Keratinocyte (primary cell): ENCODE results near the gene TRAIP. TPM values are rescaled to one million over a fixed set of nuclear protein-coding genes. Genes with fewer than 3 reads are reported as not detected.

Experiments
- DNase-seq: peaks from one replicate; pipeline ENCODE4 v3.0.0-alpha.2; 2011; ENCODE audit warnings: low read depth, missing footprints, low spot score
- FAIRE-seq: peaks from 2 replicates; lab custom pipeline; 2011; peaks lifted over from hg19 to GRCh38; lab: Jason Lieb, UNC
- H2AFZ ChIP-seq: 2 replicates; pipeline ENCODE4 v1.6.0; 2012; ENCODE audit warnings: low read length, control low read depth, inconsistent platforms; ENCODE audit not compliant: control insufficient read depth
- H3K27ac ChIP-seq: 2 replicates; pipeline ENCODE4 v1.5.1; 2011; ENCODE audit warnings: low read length; ENCODE audit not compliant: control insufficient read depth, insufficient read depth
- H3K27me3 ChIP-seq: 3 replicates; pipeline ENCODE4 v1.6.0; 2011; ENCODE audit warnings: low read length; ENCODE audit not compliant: control insufficient read depth, insufficient read depth; ENCODE audit errors: extremely low read depth
- H3K36me3 ChIP-seq, 2 experiments: 2 replicates in 1 of 2; 3 replicates in 1 of 2; pipeline ENCODE4 v1.5.1; 2011; ENCODE audit warnings: low read length in 2 of 2, mild to moderate bottlenecking in 1 of 2; ENCODE audit not compliant: control insufficient read depth in 2 of 2, insufficient read depth in 2 of 2; ENCODE audit errors: extremely low read depth in 1 of 2
- H3K4me1 ChIP-seq: 3 replicates; pipeline ENCODE4 v1.5.1; 2011; ENCODE audit warnings: low read length; ENCODE audit not compliant: control insufficient read depth, insufficient read depth; ENCODE audit errors: extremely low read depth
- H3K4me2 ChIP-seq: 3 replicates; pipeline ENCODE4 v1.6.0; 2011; ENCODE audit warnings: low read depth, low read length; ENCODE audit not compliant: control insufficient read depth, insufficient read depth; ENCODE audit errors: extremely low read depth
- H3K4me3 ChIP-seq, 3 experiments: fragments of 200-600 bp in 1 of 3; sonication (generic) in 1 of 3; 2 replicates in 2 of 3; 3 replicates in 1 of 3; pipeline ENCODE4 v1.5.1; 2011 to 2016; ENCODE audit warnings: low read length in 3 of 3, mild to moderate bottlenecking in 3 of 3, control low read depth in 2 of 3, inconsistent platforms in 1 of 3, low read depth in 1 of 3, mixed read lengths in 1 of 3, mixed run types in 1 of 3, moderate library complexity in 1 of 3; ENCODE audit not compliant: control insufficient read depth in 2 of 3, insufficient read depth in 2 of 3; ENCODE audit errors: extremely low read depth in 1 of 3
- H3K79me2 ChIP-seq: 2 replicates; pipeline ENCODE4 v1.6.0; 2012; ENCODE audit warnings: low read length; ENCODE audit not compliant: control insufficient read depth, insufficient read depth
- H3K9ac ChIP-seq: 3 replicates; pipeline ENCODE4 v1.6.0; 2011; ENCODE audit warnings: low read length; ENCODE audit not compliant: control insufficient read depth, insufficient read depth; ENCODE audit errors: extremely low read depth
- H3K9me1 ChIP-seq: 3 replicates; pipeline ENCODE4 v1.6.0; 2011; ENCODE audit warnings: low read length; ENCODE audit not compliant: control insufficient read depth, insufficient read depth; ENCODE audit errors: extremely low read depth
- H3K9me3 ChIP-seq: 2 replicates; pipeline ENCODE4 v1.5.1; 2012; ENCODE audit warnings: low read depth, low read length; ENCODE audit not compliant: control insufficient read depth
- H4K20me1 ChIP-seq: 3 replicates; pipeline ENCODE4 v1.6.0; 2011; ENCODE audit warnings: low read length; ENCODE audit not compliant: control insufficient read depth, insufficient read depth; ENCODE audit errors: extremely low read depth
- CTCF ChIP-seq, 3 experiments: IDR thresholded peaks in 1 of 3; conservative IDR thresholded peaks in 1 of 3; optimal IDR thresholded peaks in 1 of 3; 2 replicates in 2 of 3; 3 replicates in 1 of 3; pipeline versions ENCODE3 to v1.5.1; 2011; ENCODE audit warnings: low read length in 3 of 3, mild to moderate bottlenecking in 3 of 3, moderate library complexity in 2 of 3, control low read depth in 1 of 3, inconsistent platforms in 1 of 3; ENCODE audit not compliant: insufficient read depth in 2 of 3; ENCODE audit errors: extremely low read depth in 1 of 3
- EZH2 ChIP-seq: IDR thresholded peaks from one replicate; pipeline ENCODE4 v1.6.1; 2012; ENCODE audit warnings: inconsistent platforms, mild to moderate bottlenecking, low read length, moderate library complexity
- dilution Hi-C: fragments of 300-500 bp; cut with MboI; formaldehyde crosslinking; loops from one replicate; pipeline ENCODE4 v1.7.0; 2020; ENCODE audit warnings: low sequenced_read_pairs; ENCODE audit not compliant: extremely low pct_ligation_motif_present
- polyA plus RNA-seq, 5 experiments: library from polyadenylated mRNA; depleted of rRNA in 3 of 5; stranded (reverse) in 3 of 5; stranded (forward) in 1 of 5; unstranded in 1 of 5; fragments of >200 nt; gene quantifications; 1 replicate in 1 of 5; 2 replicates in 3 of 5; 3 replicates in 1 of 5; pipeline versions ENCODE4 v1.2.1 to v1.2.3, GENCODE V29; 2011 to 2012; ENCODE audit warnings: missing spikeins in 2 of 5, low read depth in 1 of 5, low replicate concordance in 1 of 5

The TRAIP gene
- polyA plus RNA-seq, 1 donor (not counting 4 experiments of a cell fraction or from before 2014, with no cell fraction given) = 5.8 TPM

DNA sequence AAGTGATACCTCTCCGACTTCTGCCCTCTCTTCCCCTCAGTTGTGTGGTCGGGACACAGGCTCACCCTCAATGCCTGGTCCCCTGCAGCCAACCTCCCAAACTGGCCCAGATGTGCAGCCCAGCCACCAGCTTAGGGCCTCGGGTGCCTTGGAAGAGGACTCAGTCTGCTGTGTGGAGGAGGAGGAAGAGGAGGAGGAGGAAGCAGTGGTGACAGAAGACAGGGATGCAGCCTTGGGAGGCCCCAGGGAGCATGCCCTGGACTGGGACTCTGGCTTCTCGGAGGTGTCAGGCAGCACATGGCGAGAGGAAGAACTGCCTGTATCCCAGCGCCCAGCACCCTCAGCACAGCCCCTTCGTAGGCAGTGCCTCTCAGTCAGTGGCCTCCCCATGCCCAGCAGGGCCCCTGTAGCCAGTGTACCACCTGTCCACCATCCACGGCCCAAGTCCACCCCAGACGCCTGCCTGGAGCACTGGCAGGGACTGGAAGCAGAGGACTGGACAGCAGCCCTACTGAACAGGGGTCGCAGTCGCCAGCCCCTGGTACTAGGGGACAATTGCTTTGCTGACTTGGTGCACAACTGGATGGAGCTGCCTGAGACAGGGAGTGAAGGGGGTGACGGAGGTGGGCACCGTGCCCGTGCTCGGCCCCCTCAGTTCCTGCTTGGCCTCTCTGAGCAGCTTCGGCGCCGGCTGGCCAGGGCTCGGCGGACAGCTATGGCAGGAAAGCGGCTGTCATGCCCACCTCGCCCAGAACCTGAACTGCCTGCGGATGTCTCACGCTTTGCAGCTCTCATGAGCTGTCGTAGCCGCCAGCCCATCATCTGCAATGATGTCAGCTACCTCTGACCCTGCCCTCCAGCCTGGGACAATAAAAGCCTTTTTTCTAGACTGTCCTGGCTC is 52.0 kb downstream of the TRAIP start:
- Histone ChIP-seq H3K79me2 (peaks cover 12% of the 10 kb centered on the region), H3K9ac (peak overlapping the region; percentile 86), H3K9me3 (no peaks in the 10 kb centered on the region), H3K27ac (peak overlapping the region; percentile 69), H4K20me1 (peaks cover 7% of the 10 kb centered on the region), H3K4me1 (peaks cover 45% of the 10 kb centered on the region), H3K9me1 (peaks cover 6% of the 10 kb centered on the region), H3K27me3 (no peaks in the 10 kb centered on the region), H2AFZ (no peak overlapping the region), H3K36me3 (peaks cover 0 to 14% of the 10 kb centered on the region in 2 experiments), H3K4me3 (peak overlapping the region; percentile 80 to 89 (median 84)), H3K4me2 (peak overlapping the region; percentile 98)
- TF ChIP-seq CTCF (optimal IDR thresholded peaks at IDR 0.05 in 1 of 3, IDR thresholded peaks at IDR 0.05 in 1 of 3, conservative IDR thresholded peaks at IDR 0.05 in 1 of 3; ENCODE audit: extremely low read depth in 1 of 3, insufficient read depth in 2 of 3, low read length in 3 of 3) (no peak), EZH2 (no peak)
- dilution Hi-C loops = no loop called here
- FAIRE-seq = no peak
- no peak for DNase-seq

DNA sequence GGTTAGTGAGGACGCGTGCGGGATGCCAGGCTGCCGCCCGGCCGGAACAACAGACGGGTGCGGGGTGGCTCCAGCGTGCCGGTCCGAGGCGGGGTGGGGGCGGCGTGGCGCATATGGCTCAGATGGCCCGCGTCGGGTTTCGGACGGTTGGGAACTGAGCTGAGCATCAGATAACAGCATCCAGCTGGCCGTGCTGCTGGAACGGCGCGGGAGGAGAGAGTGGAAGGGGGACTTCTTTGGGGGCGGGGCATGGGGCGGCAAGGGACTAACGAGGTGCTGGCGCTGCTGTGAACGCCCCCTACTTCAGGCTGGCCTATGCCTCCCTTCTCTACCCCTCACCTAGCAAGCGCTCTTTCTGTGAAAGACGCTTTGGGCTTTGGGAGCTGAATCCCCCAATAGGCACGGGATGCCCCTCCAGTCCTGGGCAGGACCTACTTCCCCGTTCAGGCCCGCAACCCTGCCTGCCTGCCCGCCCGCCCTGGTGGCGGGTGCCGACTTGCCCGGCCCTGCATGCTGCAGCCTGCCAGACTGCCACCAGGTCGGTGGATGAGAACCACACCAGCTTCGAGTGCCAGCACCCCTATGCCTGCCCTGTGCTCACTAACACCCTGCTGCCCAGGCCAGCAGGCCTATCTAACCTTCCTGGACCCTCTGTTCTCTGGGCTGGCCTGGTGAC is 52.8 kb downstream of the TRAIP start:
- Histone ChIP-seq H3K9me3 (no peaks in the 10 kb centered on the region), H3K4me1 (peaks cover 47% of the 10 kb centered on the region), H3K9me1 (peaks cover 6% of the 10 kb centered on the region), H2AFZ (peak overlapping the region; percentile 91), H3K36me3 (peaks cover 0 to 14% of the 10 kb centered on the region in 2 experiments), H3K9ac (peak overlapping the region; percentile 86), H3K27ac (peak overlapping the region; percentile 69), H4K20me1 (peaks cover 7% of the 10 kb centered on the region), H3K4me2 (peak overlapping the region; percentile 98), H3K4me3 (peak overlapping the region; percentile 80 to 89 (median 84)), H3K79me2 (peaks cover 12% of the 10 kb centered on the region), H3K27me3 (no peaks in the 10 kb centered on the region)
- no peak for TF ChIP-seq CTCF (optimal IDR thresholded peaks at IDR 0.05 in 1 of 3, IDR thresholded peaks at IDR 0.05 in 1 of 3, conservative IDR thresholded peaks at IDR 0.05 in 1 of 3; ENCODE audit: extremely low read depth in 1 of 3, insufficient read depth in 2 of 3, low read length in 3 of 3)
- no peak for TF ChIP-seq EZH2
- FAIRE-seq (peak; percentile 85), DNase-seq (peak; percentile 69)
- dilution Hi-C loops = no loop called here
